HFF-Myc (cell line): Measurements from ENCODE around the gene PHF21A.
"Not testable (repeated sequence)": the region's sequence is repeated elsewhere in the genome, so short reads cannot be mapped to it uniquely, and the experiment has no call there.

Experiments
- DNase-seq: peaks from one replicate; pipeline ENCODE4 v3.0.0-alpha.2; 2011; ENCODE audit warnings: low read depth; ENCODE audit errors: extremely low read depth
- H3K4me3 ChIP-seq: replicated peaks from 2 replicates; pipeline ENCODE4 v1.5.1; 2011; ENCODE audit warnings: low read depth, mild to moderate bottlenecking, control low read depth, low read length
- CTCF ChIP-seq: IDR thresholded peaks from 2 replicates; pipeline ENCODE4 v1.5.1; 2012; ENCODE audit warnings: mild to moderate bottlenecking, low read depth, low read length, control low read depth; ENCODE audit errors: missing control alignments

PHF21A gene

GRCh38 chr11:46034041-46034440 lies 87.2 kb downstream of the PHF21A start:
- no peak for TF ChIP-seq CTCF
- no peak overlapping the region for H3K4me3 ChIP-seq
- no peak for DNase-seq

GRCh38 chr11:46026606-46027293 lies 94.5 kb downstream of the PHF21A start:
- no peak for TF ChIP-seq CTCF
- no peak for DNase-seq
- no peak overlapping the region for H3K4me3 ChIP-seq

GRCh38 chr11:46020084-46020599 lies 101.1 kb downstream of the PHF21A start:
- TF ChIP-seq CTCF = no peak
- H3K4me3 ChIP-seq = no peak overlapping the region
- no peak for DNase-seq

- DNase-seq = no peak
- no peak for TF ChIP-seq CTCF
- H3K4me3 ChIP-seq = no peak overlapping the region
These were observed 102.6 kb downstream of the PHF21A start for GRCh38 chr11:46018651-46019050.

- no peak for TF ChIP-seq CTCF
- H3K4me3 ChIP-seq = no peak overlapping the region
- no peak for DNase-seq
These were observed 103.9 kb downstream of the PHF21A start for GRCh38 chr11:46017341-46017740.

- H3K4me3 ChIP-seq = no peak overlapping the region
- TF ChIP-seq CTCF = no peak
- DNase-seq = no peak
These were observed 105.3 kb downstream of the PHF21A start for GRCh38 chr11:46015941-46016340.

GRCh38 chr11:46014168-46014567 lies 107.1 kb downstream of the PHF21A start:
- DNase-seq, H3K4me3 ChIP-seq: not testable (repeated sequence)
